PC-3 (cell line): ENCODE data around the gene BTF3.

ENCODE experiments used
- CTCF ChIP-seq: fragments of 300-600 bp; sonication (generic); conservative IDR thresholded peaks from 2 replicates; pipeline ENCODE4 v1.5.1; 2017; ENCODE audit warnings: antibody characterized with exemption, low read depth, mild to moderate bottlenecking, low read length
- EZH2 ChIP-seq: fragments of 300-600 bp; sonication (generic); IDR thresholded peaks from one replicate; pipeline ENCODE4 v1.6.1; 2017; ENCODE audit warnings: antibody characterized with exemption, mild to moderate bottlenecking, low read length; ENCODE audit not compliant: unreplicated experiment

DNA sequence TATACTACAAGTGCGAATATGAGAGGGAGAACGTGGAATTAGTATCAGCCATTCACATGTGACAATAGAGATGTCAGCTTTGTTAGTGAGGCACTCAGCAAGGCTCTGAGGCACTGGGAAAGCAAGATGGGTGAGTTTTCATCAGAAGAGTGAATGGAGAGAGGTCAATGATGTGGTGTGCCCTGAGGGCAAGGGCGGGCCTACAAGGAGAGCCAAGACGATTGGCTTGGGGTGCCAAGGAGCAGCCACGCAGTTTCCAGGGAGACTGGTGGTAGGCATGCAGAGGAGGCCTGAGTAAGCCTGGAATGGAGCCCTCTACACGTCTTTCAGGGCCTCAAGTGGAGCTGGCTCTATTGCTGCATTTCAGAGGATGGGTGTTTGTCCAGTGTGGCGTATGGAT is 24.7 kb downstream of the BTF3 start:
- no peak for TF ChIP-seq CTCF
- no peak for TF ChIP-seq EZH2
